Astrocyte (in vitro differentiated cells and primary cell): ENCODE measurements around the gene GPC2. TPM values are rescaled to one million over a fixed set of nuclear protein-coding genes. Genes with fewer than 3 reads are reported as not detected.

Source experiments
- DNase-seq: peaks from one replicate; pipeline ENCODE4 v3.0.0-alpha.2; 2010; ENCODE audit warnings: low read depth
- FAIRE-seq: peaks from 2 replicates; lab custom pipeline; 2011; peaks lifted over from hg19 to GRCh38; lab: Jason Lieb, UNC
- H2AFZ ChIP-seq: 2 replicates; pipeline ENCODE4 v1.6.0; 2012; ENCODE audit warnings: low read depth, low read length, inconsistent platforms
- H3K27ac ChIP-seq: 2 replicates; pipeline ENCODE4 v1.5.1; 2011; ENCODE audit warnings: low read depth, low read length, inconsistent platforms
- H3K27me3 ChIP-seq: 2 replicates; pipeline ENCODE4 v1.6.0; 2011; ENCODE audit warnings: low read length, inconsistent platforms; ENCODE audit not compliant: insufficient read depth
- H3K36me3 ChIP-seq: 2 replicates; pipeline ENCODE4 v1.5.1; 2011; ENCODE audit warnings: low read length, inconsistent platforms; ENCODE audit not compliant: insufficient read depth
- H3K4me1 ChIP-seq: 2 replicates; pipeline ENCODE4 v1.5.1; 2011; ENCODE audit warnings: low read length, inconsistent platforms; ENCODE audit not compliant: insufficient read depth
- H3K4me2 ChIP-seq: 2 replicates; pipeline ENCODE4 v1.6.0; 2012; ENCODE audit warnings: low read length, inconsistent platforms
- H3K4me3 ChIP-seq: 2 replicates; pipeline ENCODE4 v1.5.1; 2011; ENCODE audit warnings: low read depth, mild to moderate bottlenecking, low read length, inconsistent platforms; ENCODE audit not compliant: insufficient read depth
- H3K79me2 ChIP-seq: 2 replicates; pipeline ENCODE4 v1.6.0; 2012; ENCODE audit warnings: mild to moderate bottlenecking, low read length, inconsistent platforms; ENCODE audit not compliant: insufficient read depth
- H3K9ac ChIP-seq: 2 replicates; pipeline ENCODE4 v1.6.0; 2012; ENCODE audit warnings: mild to moderate bottlenecking, low read length, inconsistent platforms
- H3K9me3 ChIP-seq: 2 replicates; pipeline ENCODE4 v1.5.1; 2012; ENCODE audit warnings: low read depth, mild to moderate bottlenecking, low read length, inconsistent platforms; ENCODE audit not compliant: insufficient read depth
- H4K20me1 ChIP-seq: 2 replicates; pipeline ENCODE4 v1.6.0; 2012; ENCODE audit warnings: low read length, inconsistent platforms; ENCODE audit not compliant: insufficient read depth
- H3K27ac Mint-ChIP-seq: one replicate; pipeline ENCODE4 v1.8.0; 2021; ENCODE audit warnings: mild to moderate bottlenecking, mixed read lengths; ENCODE audit not compliant: unreplicated experiment
- H3K27me3 Mint-ChIP-seq: one replicate; pipeline ENCODE4 v1.8.0; 2021; ENCODE audit warnings: low read depth, mixed read lengths; ENCODE audit not compliant: unreplicated experiment
- H3K36me3 Mint-ChIP-seq: one replicate; pipeline ENCODE4 v1.8.0; 2021; ENCODE audit warnings: low read depth, mixed read lengths; ENCODE audit not compliant: unreplicated experiment
- H3K4me1 Mint-ChIP-seq: one replicate; pipeline ENCODE4 v1.8.0; 2021; ENCODE audit warnings: low read depth, mixed read lengths; ENCODE audit not compliant: unreplicated experiment
- H3K4me3 Mint-ChIP-seq: one replicate; pipeline ENCODE4 v1.8.0; 2021; ENCODE audit warnings: mild to moderate bottlenecking, moderate library complexity, mixed read lengths; ENCODE audit not compliant: unreplicated experiment
- H3K9me3 Mint-ChIP-seq: one replicate; pipeline ENCODE4 v1.8.0; 2021; ENCODE audit warnings: mild to moderate bottlenecking, mixed read lengths; ENCODE audit not compliant: unreplicated experiment
- EZH2 ChIP-seq: IDR thresholded peaks from 2 replicates; pipeline ENCODE4 v1.6.1; 2012; ENCODE audit warnings: mild to moderate bottlenecking, low read length, inconsistent platforms; ENCODE audit not compliant: insufficient read depth
- total RNA-seq: library from RNA; stranded (reverse); gene quantifications from 2 replicates; pipeline ENCODE4 v1.2.1, GENCODE V29; 2021
- TF ChIP-seq, protein P1 (sequence below): IDR thresholded peaks from 2 replicates; pipeline ENCODE4 v1.5.1; 2011; ENCODE audit warnings: low read depth, mild to moderate bottlenecking, inconsistent platforms, low read length, moderate library complexity; ENCODE audit not compliant: insufficient read depth

Gene GPC2
- total RNA-seq, 1 donor from 2014 or later: 7.6 TPM

DNA sequence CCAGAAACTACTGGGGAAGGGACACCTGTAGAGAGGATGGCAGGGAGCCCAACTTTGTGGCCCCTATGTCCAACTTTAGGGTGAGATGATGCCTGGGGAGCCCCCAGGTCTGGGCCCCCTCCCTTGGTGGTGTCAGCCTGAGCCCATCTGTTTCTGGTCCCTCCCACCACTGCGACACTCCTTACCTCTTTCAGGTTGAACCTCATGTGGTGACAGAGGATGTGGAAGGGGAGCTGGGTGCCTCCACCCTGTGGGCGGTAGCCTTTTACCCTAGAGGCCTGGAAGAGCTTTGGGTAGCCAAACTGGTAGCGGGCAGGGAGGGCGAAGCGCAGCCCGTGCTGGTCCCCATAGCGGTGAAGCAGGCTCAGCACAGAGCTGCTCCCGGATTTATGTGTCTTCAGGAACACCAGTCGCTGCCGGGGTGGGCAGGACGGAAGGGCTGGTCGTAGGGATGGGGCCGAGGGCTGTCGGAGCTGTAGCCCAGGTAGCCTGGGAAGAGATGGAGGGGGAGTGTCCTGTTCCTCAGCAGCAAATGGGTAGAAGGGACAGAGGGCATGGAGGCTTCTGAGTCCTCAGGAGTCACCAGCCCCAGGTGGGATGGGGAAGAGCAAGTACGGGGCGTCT lies 10.8 kb downstream of the GPC2 start:
- Histone ChIP-seq H3K4me3 (no peak overlapping the region), H3K27ac (no peak overlapping the region), H3K9me3 (no peaks in the 10 kb centered on the region), H3K4me1 (peaks cover 15% of the 10 kb centered on the region), H3K27me3 (peaks cover 12% of the 10 kb centered on the region), H4K20me1 (no peaks in the 10 kb centered on the region), H3K79me2 (no peaks in the 10 kb centered on the region), H3K4me2 (no peak overlapping the region), H3K9ac (no peak overlapping the region), H2AFZ (no peak overlapping the region), H3K36me3 (no peaks in the 10 kb centered on the region)
- TF ChIP-seq, protein P1, sequence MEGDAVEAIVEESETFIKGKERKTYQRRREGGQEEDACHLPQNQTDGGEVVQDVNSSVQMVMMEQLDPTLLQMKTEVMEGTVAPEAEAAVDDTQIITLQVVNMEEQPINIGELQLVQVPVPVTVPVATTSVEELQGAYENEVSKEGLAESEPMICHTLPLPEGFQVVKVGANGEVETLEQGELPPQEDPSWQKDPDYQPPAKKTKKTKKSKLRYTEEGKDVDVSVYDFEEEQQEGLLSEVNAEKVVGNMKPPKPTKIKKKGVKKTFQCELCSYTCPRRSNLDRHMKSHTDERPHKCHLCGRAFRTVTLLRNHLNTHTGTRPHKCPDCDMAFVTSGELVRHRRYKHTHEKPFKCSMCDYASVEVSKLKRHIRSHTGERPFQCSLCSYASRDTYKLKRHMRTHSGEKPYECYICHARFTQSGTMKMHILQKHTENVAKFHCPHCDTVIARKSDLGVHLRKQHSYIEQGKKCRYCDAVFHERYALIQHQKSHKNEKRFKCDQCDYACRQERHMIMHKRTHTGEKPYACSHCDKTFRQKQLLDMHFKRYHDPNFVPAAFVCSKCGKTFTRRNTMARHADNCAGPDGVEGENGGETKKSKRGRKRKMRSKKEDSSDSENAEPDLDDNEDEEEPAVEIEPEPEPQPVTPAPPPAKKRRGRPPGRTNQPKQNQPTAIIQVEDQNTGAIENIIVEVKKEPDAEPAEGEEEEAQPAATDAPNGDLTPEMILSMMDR: no peak
- no peak for TF ChIP-seq EZH2
- peaks cover 45% of the 10 kb centered on the region for H3K27me3 Mint-ChIP-seq
- FAIRE-seq: no peak
- no peak for DNase-seq
- peaks cover 18% of the 10 kb centered on the region for H3K4me1 Mint-ChIP-seq
- peaks cover 6% of the 10 kb centered on the region for H3K36me3 Mint-ChIP-seq
- no peak overlapping the region for H3K4me3 Mint-ChIP-seq
- peaks cover 3% of the 10 kb centered on the region for H3K9me3 Mint-ChIP-seq
- no peak overlapping the region for H3K27ac Mint-ChIP-seq

DNA sequence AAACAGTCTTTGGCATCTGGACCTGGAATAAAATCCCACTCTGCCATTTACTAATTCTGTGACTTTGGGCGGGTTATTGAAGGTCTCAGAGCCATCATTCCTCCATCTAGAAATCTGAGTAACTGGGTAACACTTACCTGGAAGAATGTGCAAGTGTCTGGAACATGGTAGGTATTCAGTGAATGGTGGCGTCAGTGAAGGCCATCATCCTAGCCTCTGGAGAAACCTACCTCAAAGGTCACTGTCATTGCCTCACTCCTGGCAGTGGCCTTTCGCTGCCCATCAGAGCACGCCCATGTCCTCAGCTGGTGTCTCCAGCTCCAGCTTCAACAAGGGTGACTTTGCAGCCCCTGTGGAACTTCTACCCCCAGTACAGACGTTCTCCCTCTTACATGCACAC lies 13.3 kb downstream of the GPC2 start:
- Mint-ChIP-seq H3K4me3 (no peak overlapping the region), H3K36me3 (peaks cover 4% of the 10 kb centered on the region), H3K27me3 (peaks cover 32% of the 10 kb centered on the region), H3K27ac (no peak overlapping the region), H3K9me3 (peaks cover 2% of the 10 kb centered on the region), H3K4me1 (peaks cover 17% of the 10 kb centered on the region)
- Histone ChIP-seq H3K79me2 (peaks cover 2% of the 10 kb centered on the region), H3K4me2 (no peak overlapping the region), H4K20me1 (no peaks in the 10 kb centered on the region), H3K4me1 (peaks cover 15% of the 10 kb centered on the region), H3K27ac (no peak overlapping the region), H3K9ac (no peak overlapping the region), H2AFZ (no peak overlapping the region), H3K9me3 (no peaks in the 10 kb centered on the region), H3K4me3 (no peak overlapping the region), H3K36me3 (no peaks in the 10 kb centered on the region), H3K27me3 (peaks cover 12% of the 10 kb centered on the region)
- no peak for TF ChIP-seq EZH2
- TF ChIP-seq, protein P1: no peak
- FAIRE-seq (no peak), DNase-seq (no peak)

DNA sequence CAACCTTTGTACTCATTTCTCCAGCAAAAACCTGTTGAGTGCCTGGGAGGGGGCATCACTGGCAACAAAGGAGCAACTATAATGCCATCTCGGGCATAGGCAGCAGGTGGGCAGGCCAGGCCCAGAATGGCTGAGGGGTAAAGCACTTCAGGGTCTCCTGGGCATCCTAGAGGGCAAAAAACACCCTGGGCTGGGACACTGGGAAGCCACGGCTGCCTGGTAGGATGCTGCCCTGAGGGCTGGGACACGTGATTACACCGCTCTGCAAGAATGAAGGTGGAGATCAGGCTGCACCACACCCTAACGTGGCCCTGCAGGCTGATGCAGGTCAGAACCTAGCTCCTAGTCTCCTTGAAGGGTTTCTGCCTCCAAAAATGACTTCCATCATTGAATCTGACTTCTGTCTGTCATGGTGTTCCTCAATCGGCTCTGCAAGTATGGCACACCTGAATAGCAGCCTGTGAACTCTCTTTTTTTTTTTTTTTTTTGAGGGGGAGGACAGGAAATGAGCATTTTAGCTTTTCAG lies 14.1 kb downstream of the GPC2 start:
- H3K36me3 ChIP-seq: no peaks in the 10 kb centered on the region
- H4K20me1 ChIP-seq: no peaks in the 10 kb centered on the region
- no peak overlapping the region for H3K4me3 Mint-ChIP-seq
- no peak overlapping the region for H3K27ac ChIP-seq
- no peak for TF ChIP-seq EZH2
- TF ChIP-seq, protein P1: no peak
- H3K36me3 Mint-ChIP-seq: no peaks in the 10 kb centered on the region
- no peak overlapping the region for H3K4me3 ChIP-seq
- no peak overlapping the region for H3K4me2 ChIP-seq
- H3K79me2 ChIP-seq: peaks cover 4% of the 10 kb centered on the region
- H3K4me1 Mint-ChIP-seq: peaks cover 11% of the 10 kb centered on the region
- no peak overlapping the region for H2AFZ ChIP-seq
- H3K27me3 ChIP-seq: peaks cover 12% of the 10 kb centered on the region
- no peak overlapping the region for H3K9ac ChIP-seq
- H3K27ac Mint-ChIP-seq: no peak overlapping the region
- DNase-seq (no peak), FAIRE-seq (no peak)
- peaks cover 2% of the 10 kb centered on the region for H3K9me3 Mint-ChIP-seq
- peaks cover 8% of the 10 kb centered on the region for H3K4me1 ChIP-seq
- peaks cover 25% of the 10 kb centered on the region for H3K27me3 Mint-ChIP-seq
- no peaks in the 10 kb centered on the region for H3K9me3 ChIP-seq
